Type B pancreatic cell (in vitro differentiated cells): ENCODE results near the gene ZSCAN5C. TPM values are rescaled to one million over a fixed set of nuclear protein-coding genes. Genes with fewer than 3 reads are reported as not detected.
A peak's percentile ranks its signal among the peaks of the same experiment; 100 is the strongest.

Experiments used
- DNase-seq: peaks from one replicate; pipeline ENCODE4 v3.0.0; 2021; ENCODE audit warnings: mixed read lengths; ENCODE audit not compliant: unreplicated experiment; ENCODE audit errors: extremely low spot score
- H3K27ac Mint-ChIP-seq: 2 replicates; pipeline ENCODE4 v1.8.0; 2021; ENCODE audit warnings: mild to moderate bottlenecking, mixed read lengths
- H3K27me3 Mint-ChIP-seq: 2 replicates; pipeline ENCODE4 v1.8.0; 2021; ENCODE audit warnings: mixed read lengths
- H3K36me3 Mint-ChIP-seq: 2 replicates; pipeline ENCODE4 v1.8.0; 2021; ENCODE audit warnings: mixed read lengths
- H3K4me1 Mint-ChIP-seq: one replicate; pipeline ENCODE4 v1.8.0; 2021; ENCODE audit warnings: mixed read lengths; ENCODE audit not compliant: unreplicated experiment
- H3K4me3 Mint-ChIP-seq: 2 replicates; pipeline ENCODE4 v1.8.0; 2021; ENCODE audit warnings: mild to moderate bottlenecking, mixed read lengths
- H3K9me3 Mint-ChIP-seq: 2 replicates; pipeline ENCODE4 v1.8.0; 2021; ENCODE audit warnings: mixed read lengths
- total RNA-seq: library from RNA; stranded (reverse); gene quantifications from 2 replicates; pipeline ENCODE4 v1.2.1, GENCODE V29; 2021; ENCODE audit warnings: low replicate concordance
- TF ChIP-seq, protein P1 (sequence below): fragments of 200-600 bp; sonication (generic); conservative IDR thresholded peaks from 2 replicates; pipeline ENCODE4 v1.5.0; 2021; ENCODE audit warnings: antibody characterized with exemption, mild to moderate bottlenecking

The ZSCAN5C gene
- total RNA-seq, 1 donor from 2014 or later = not detected

DNA sequence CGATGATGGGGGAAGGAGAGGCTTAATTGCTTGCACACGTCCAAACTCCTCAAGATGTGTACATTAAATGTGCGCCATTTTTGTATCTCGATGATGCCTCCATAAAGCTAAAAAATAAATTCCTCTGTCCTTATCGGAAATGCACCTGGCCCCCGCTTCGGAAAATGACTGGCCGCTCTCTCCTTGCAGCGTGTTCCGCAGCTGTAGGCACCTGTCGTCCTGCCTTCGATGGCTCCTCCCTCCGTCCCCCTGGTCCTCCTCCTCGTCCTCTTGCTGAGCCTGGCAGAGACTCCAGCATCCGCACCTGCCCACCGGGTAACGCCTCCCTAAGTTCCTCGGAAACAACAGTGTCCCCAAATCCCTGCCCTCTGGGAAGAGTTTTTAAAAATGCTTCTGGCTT is 25.2 kb upstream of the ZSCAN5C start:
- TF ChIP-seq, protein P1, sequence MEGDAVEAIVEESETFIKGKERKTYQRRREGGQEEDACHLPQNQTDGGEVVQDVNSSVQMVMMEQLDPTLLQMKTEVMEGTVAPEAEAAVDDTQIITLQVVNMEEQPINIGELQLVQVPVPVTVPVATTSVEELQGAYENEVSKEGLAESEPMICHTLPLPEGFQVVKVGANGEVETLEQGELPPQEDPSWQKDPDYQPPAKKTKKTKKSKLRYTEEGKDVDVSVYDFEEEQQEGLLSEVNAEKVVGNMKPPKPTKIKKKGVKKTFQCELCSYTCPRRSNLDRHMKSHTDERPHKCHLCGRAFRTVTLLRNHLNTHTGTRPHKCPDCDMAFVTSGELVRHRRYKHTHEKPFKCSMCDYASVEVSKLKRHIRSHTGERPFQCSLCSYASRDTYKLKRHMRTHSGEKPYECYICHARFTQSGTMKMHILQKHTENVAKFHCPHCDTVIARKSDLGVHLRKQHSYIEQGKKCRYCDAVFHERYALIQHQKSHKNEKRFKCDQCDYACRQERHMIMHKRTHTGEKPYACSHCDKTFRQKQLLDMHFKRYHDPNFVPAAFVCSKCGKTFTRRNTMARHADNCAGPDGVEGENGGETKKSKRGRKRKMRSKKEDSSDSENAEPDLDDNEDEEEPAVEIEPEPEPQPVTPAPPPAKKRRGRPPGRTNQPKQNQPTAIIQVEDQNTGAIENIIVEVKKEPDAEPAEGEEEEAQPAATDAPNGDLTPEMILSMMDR = no peak
- no peaks in the 10 kb centered on the region for H3K36me3 Mint-ChIP-seq
- no peak overlapping the region for H3K4me3 Mint-ChIP-seq
- no peak for DNase-seq
- no peak overlapping the region for H3K27ac Mint-ChIP-seq
- no peaks in the 10 kb centered on the region for H3K9me3 Mint-ChIP-seq
- no peaks in the 10 kb centered on the region for H3K4me1 Mint-ChIP-seq
- peaks cover 16% of the 10 kb centered on the region for H3K27me3 Mint-ChIP-seq

DNA sequence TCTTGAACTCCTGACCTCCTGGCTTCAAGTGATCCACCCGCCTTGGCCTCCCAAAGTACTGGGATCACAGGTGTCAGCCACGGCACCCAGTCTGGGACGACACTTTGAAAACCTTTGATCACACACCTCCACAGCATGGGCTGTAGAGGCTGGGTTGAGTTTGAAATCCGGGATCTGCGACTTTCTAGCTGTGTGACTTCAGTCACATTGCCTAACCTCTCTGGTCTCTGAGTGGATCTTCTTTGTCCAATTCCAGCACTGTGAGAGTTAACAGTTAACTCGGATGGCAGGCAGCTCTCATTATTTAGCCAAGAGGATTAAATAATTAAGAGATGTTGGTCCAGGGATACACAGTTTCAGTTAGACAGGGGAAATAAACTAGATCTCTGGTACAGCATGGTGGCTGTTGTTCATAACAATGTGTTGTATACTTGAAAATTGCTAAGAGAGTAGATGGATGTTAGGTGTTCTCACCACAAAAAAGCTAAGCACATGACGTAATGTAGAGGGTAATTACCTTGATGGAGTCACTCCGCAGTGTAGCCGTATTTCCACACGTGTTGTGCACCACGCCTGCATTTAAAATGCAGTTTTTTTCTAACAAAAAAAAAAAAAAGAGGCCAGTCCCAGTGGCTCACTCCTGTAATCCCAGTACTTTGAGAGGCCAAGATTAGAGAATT is 24.4 kb upstream of the ZSCAN5C start:
- no peaks in the 10 kb centered on the region for H3K4me1 Mint-ChIP-seq
- peaks cover 14% of the 10 kb centered on the region for H3K27me3 Mint-ChIP-seq
- TF ChIP-seq, protein P1 = no peak
- H3K4me3 Mint-ChIP-seq = no peak overlapping the region
- no peaks in the 10 kb centered on the region for H3K9me3 Mint-ChIP-seq
- no peak for DNase-seq
- no peaks in the 10 kb centered on the region for H3K36me3 Mint-ChIP-seq
- no peak overlapping the region for H3K27ac Mint-ChIP-seq

DNA sequence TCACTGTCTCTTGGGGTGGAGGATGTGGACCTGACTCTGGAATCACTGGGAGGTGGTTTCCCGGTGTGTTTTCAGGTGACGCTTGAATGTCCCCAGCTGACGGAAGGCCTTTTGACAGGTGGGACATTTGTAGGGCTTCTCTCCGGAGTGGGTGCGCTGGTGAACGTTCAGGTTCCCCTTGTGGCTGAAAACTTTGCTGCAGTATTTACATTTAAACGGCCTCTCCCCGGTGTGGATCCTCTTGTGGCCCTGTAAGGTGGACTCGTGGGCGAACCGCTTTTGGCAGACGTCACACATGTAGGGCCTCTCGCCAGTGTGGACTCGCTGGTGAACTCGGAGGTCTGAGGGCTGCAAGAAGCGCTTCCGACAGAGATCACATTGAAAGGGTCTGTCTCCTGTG is 12.3 kb upstream of the ZSCAN5C start:
- H3K4me1 Mint-ChIP-seq = no peaks in the 10 kb centered on the region
- DNase-seq = no peak
- H3K27me3 Mint-ChIP-seq = no peaks in the 10 kb centered on the region
- TF ChIP-seq, protein P1 = peak; percentile 28
- no peak overlapping the region for H3K4me3 Mint-ChIP-seq
- no peak overlapping the region for H3K27ac Mint-ChIP-seq
- no peaks in the 10 kb centered on the region for H3K36me3 Mint-ChIP-seq
- H3K9me3 Mint-ChIP-seq = no peaks in the 10 kb centered on the region

DNA sequence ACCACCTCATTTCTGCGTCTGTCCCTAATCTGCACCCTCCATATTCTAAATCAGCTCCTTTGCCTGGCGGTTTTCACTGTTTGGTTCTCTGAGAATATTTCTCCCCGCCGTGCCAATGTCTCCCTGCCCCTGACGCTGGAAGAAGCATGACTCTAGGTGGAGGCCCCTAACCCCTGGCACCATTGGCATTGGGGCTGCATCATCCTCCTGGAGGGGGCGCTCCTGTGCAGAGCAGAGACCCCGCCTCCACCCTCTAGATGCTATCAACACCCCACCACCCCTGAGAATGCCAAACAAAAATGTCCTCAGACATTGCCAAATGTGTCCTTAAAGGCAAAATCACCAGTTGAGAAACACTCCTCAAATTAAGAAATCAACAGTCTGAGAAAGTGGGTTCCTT is 11.0 kb upstream of the ZSCAN5C start:
- H3K27ac Mint-ChIP-seq = no peak overlapping the region
- H3K9me3 Mint-ChIP-seq = no peaks in the 10 kb centered on the region
- TF ChIP-seq, protein P1 = no peak
- H3K27me3 Mint-ChIP-seq = no peaks in the 10 kb centered on the region
- no peaks in the 10 kb centered on the region for H3K4me1 Mint-ChIP-seq
- no peak overlapping the region for H3K4me3 Mint-ChIP-seq
- no peak for DNase-seq
- H3K36me3 Mint-ChIP-seq = no peaks in the 10 kb centered on the region

- Mint-ChIP-seq H3K36me3 (no peaks in the 10 kb centered on the region), H3K4me3 (no peak overlapping the region), H3K9me3 (no peaks in the 10 kb centered on the region), H3K4me1 (no peaks in the 10 kb centered on the region), H3K27me3 (no peaks in the 10 kb centered on the region), H3K27ac (no peak overlapping the region)
- no peak for DNase-seq
- TF ChIP-seq, protein P1 = no peak
Observed at GRCh38 chr19:56191711-56192110, 10.4 kb upstream of the ZSCAN5C start.
